ENCODE measurements around the gene ADPRH. TPM values are rescaled to one million over a fixed set of nuclear protein-coding genes. Genes with fewer than 3 reads are reported as not detected.
A peak's percentile ranks its signal among the peaks of the same experiment; 100 is the strongest.

The ADPRH gene
- total RNA-seq, 1 experiment from 2014 or later = 1.5 TPM

GRCh38 chr3:119601154-119601553, 21.9 kb downstream of the ADPRH start:
- H3K36me3 ChIP-seq (ENCODE audit: control insufficient read depth in 1 of 2, insufficient read depth in 2 of 2, low read length in 2 of 2) = no peaks in the 10 kb centered on the region
- H4K20me1 ChIP-seq (ENCODE audit: insufficient read depth) = no peaks in the 10 kb centered on the region
- H3K9me2 ChIP-seq (ENCODE audit: insufficient read depth) = no peaks in the 10 kb centered on the region
- H3K79me2 ChIP-seq (ENCODE audit: insufficient read depth, low read length) = no peaks in the 10 kb centered on the region
- intact Hi-C loops (cut with micrococcal nuclease) = no loop called here
- H3K4me3 ChIP-seq (replicated peaks in 1 of 2; ENCODE audit: low read depth in 1 of 2, low read length in 2 of 2) = no peak overlapping the region
- no peak overlapping the region for H3K9ac ChIP-seq (ENCODE audit: low read length)
- no TSS peak for BruUV-seq (replicated peaks)
- TF ChIP-seq EGR1 (IDR thresholded peaks at IDR 0.05; ENCODE audit: low read depth) (no peak), CEBPB (IDR thresholded peaks at IDR 0.05; ENCODE audit: low read depth) (no peak), TCF7L2 (IDR thresholded peaks at IDR 0.05; ENCODE audit: borderline replicate concordance, extremely low read depth, insufficient read depth, insufficient read length) (no peak), ATF3 (IDR thresholded peaks at IDR 0.05) (no peak), MAX (IDR thresholded peaks at IDR 0.05) (no peak), EZH2phosphoT487 (IDR thresholded peaks at IDR 0.05; ENCODE audit: borderline replicate concordance) (no peak), JUND (IDR thresholded peaks at IDR 0.05) (no peak), RAD21 (IDR thresholded peaks at IDR 0.05; ENCODE audit: low read depth) (no peak), SRF (IDR thresholded peaks at IDR 0.05; ENCODE audit: low read depth) (no peak), ELF1 (IDR thresholded peaks at IDR 0.05; ENCODE audit: borderline replicate concordance, low read depth) (no peak), SP1 (IDR thresholded peaks at IDR 0.05; ENCODE audit: low read depth) (no peak), ZNF274 (IDR thresholded peaks at IDR 0.05; ENCODE audit: low read depth, low read length) (no peak), ZFX (IDR thresholded peaks at IDR 0.05) (no peak), EZH2 (IDR thresholded peaks at IDR 0.05) (no peak)
- ChIA-PET POLR2A (interaction anchor here (1.2 to 1.3 kb wide), 2 partner anchors 13 to 35 kb away, joined by 4 read pairs; no protein-coding TSS in a partner anchor), RAD21 (ENCODE audit: low non-redundant PET in 1 of 2, low total read pairs in 2 of 2, uncharacterized antibody in 2 of 2, unreplicated experiment in 2 of 2) (interaction anchor here in 1 of 2 experiments (0.8 kb wide), 1 partner anchor 76 kb away, joined by 3 read pairs; the partner anchor contains the start of gene COX17), CTCF (interaction anchor here (1.0 to 1.5 kb wide), 6 partner anchors 12 to 563 kb away, joined by 3 to 5 read pairs (median 3); no protein-coding TSS in a partner anchor)
- no peak overlapping the region for H3K4me2 ChIP-seq (ENCODE audit: low read length)
- ATAC-seq = no peak
- H3K9me3 ChIP-seq (ENCODE audit: control insufficient read depth in 1 of 2, insufficient read depth in 1 of 2, low read depth in 1 of 2, low read length in 2 of 2) = no peaks in the 10 kb centered on the region
- H2AFZ ChIP-seq (ENCODE audit: low read depth, low read length, poor library complexity, severe bottlenecking) = peak overlapping the region; percentile 26
- H3K27ac ChIP-seq (ENCODE audit: low read depth, low read length) = no peak overlapping the region
- no peak for DNase-seq (ENCODE audit: low read depth, low spot score)
- peaks cover 0 to 12% of the 10 kb centered on the region in 2 experiments; a peak in 2 of 4 replicates for H3K4me1 ChIP-seq (ENCODE audit: control insufficient read depth in 1 of 2, insufficient read depth in 2 of 2, low read length in 2 of 2)
- no peaks in the 10 kb centered on the region for H3K27me3 ChIP-seq (ENCODE audit: insufficient read depth, low read length)

All from HCT116 (cell line).